HS-27A (cell line): Measurements from ENCODE around the gene ATP1A3.
A peak's percentile ranks its signal among the peaks of the same experiment; 100 is the strongest.

Experiments used
- DNase-seq: peaks from one replicate; pipeline ENCODE4 v3.0.0-alpha.2; 2012; ENCODE audit warnings: low read depth, missing footprints

The ATP1A3 gene

DNA sequence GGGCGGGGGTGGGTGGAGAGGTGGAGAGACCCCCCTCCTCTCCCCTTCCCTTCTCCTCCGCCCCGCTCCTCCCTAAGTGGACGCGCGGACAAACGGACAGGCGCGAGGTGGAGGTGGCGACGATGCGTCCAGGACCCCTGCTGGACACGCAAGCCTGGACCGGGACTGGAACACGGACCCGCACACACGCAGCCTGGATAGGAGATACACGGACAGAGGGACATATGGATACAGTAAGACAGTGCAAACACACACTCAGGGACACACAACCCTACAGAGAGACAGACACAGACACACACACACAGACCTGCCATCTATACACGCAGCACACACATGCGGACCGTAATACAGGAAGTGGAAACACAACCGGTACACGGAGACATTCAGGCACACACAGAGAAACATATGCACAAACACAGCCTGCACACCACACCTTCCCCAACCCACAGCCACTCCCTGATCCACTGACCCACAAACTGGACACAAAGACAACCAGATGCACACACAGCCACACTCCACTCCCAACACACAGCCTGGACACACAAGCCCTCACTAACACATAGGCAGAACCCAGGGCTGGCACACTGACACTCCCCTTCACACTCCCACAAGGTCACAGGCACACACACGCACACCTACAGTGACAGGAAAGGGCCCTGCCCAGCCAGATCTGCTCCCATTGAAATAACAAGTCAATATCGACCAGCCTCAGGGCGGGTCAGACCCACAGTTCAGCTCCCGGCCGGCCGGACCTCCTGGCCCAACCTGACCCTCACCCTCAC, 65.1 kb downstream of the ATP1A3 start:
- DNase-seq = no peak

DNA sequence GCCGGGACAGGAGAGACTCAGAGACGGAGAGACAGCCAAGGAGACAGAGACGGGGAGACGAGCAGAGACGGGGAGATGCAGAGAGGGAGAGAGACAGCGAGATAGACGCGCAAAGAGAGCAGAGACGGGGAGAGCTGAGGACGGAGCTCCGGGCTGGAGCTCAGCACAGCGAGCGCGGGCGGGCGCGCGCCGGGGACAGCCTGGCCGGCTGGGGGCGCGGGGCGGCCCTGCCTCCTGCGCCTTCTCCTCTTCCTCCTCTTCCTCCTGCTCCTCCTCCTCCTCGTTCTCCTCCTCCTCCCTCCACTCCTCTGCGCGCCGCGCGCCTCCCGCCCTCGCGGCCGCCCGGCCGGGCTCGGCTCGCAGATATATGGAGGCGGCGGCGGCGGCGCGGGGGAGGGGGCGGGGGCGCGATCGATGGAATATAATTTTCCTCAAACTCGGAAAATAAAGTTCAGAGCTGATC, 65.8 kb downstream of the ATP1A3 start, which contains the start of gene ERFL:
Gene ERFL, minus strand, starts transcription at position 229 of the 463 bp plus-strand sequence. CDS start 15,530 bp downstream, outside the sequence.
- peak; percentile 64 for DNase-seq

DNA sequence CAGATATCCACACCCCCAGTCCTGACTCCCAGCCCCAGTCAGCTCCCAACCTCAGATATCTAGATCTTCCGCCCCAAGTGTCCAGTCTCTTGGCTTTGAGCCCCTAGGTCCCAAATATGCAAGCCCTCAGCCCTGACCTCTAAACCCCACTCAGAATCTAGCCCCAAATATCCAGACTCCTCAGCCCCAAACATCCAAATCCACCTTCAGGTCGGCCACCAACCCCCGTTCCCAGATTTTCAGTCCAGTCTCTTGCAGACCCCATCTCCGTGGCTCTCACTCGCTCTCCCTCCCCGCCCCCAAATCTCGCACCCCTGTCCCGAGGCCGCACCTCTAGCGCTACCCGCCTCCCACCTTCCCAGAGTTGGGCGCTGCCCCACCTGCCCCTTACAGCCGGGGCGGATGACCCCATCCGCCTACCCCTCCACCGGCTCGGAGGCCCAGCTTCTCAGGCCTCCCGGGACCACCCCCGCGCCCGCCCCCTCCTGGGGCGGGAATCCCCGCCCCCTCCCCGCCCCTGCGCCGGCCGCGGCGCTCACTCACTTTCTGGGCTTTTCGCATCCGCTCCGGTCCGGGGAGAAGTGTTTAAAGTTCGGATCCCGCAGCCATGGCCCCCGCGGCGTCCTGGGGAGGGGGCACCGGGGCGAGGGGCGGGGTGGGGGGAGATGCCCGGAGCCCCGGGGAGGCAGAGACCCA, 66.4 kb downstream of the ATP1A3 start:
- DNase-seq = no peak

DNA sequence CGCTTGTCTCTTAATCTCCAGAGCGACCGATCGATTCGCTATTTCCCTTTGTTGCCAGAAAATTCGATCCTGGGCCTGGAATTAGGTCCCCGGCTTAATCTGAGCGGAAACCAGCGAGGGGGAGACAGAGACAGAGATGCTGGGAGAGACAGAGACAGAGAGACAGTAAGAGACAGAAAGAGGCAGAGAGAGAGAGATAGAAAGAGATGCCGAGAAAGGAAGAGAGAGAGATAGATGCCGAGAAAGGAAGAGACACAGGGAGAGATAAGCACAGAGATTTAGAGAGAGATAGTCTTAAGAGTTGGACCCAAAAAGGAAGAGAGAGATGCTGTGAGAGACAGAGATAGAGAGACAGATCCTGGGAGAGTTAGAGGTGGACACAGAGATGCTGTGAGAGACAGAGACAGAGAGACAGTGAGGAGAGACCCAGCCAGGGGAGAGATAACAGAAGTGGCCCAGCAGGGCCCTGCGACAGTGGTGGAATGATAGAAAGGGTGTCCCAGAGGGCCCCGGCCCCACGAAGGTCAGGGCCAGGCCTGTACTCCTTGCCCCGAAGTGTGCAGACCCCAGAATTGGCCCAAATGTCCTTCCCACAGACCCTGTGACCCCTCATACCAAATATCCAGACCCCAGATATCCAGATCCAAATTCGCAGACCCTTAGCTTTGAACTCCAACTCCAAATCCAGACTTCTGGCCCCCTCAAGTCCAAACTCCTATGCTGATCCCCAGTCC, 67.1 kb downstream of the ATP1A3 start:
- DNase-seq = no peak

DNA sequence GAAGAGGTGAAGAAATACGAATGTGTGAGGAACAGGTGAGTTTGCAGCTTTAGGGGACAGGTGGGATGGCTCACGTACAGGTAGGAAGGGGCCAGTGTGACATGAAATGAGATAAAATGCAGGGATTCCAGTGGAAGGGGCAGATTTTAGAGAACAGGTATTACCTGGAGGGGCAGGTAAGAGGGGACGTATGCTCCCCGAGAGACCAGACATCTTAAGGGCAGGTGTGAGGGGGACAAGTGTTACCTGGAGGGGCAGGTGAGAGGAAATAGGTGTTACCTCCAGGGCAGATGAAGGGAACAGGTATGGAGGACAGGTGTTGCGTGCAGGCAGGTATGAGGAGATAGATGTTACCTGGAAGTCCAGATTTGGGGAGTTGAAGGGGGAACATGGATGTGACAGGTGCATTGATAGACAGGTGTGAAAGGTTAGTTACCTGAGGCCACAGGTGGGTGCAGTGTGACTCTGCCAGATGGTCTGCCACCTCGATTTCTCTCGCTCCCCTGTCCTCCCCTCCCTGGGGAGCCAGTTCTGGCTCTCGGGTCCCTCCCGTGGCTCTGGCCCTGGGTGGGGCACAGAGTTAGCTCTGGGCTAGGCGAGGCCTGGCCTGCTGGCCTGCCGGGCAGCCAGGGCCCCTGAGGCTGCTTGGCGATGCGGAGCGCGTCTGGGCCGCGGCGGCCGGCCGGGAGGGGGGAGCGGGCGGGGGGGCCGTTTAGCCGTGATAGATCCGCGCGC, 67.8 kb downstream of the ATP1A3 start:
- no peak for DNase-seq

DNA sequence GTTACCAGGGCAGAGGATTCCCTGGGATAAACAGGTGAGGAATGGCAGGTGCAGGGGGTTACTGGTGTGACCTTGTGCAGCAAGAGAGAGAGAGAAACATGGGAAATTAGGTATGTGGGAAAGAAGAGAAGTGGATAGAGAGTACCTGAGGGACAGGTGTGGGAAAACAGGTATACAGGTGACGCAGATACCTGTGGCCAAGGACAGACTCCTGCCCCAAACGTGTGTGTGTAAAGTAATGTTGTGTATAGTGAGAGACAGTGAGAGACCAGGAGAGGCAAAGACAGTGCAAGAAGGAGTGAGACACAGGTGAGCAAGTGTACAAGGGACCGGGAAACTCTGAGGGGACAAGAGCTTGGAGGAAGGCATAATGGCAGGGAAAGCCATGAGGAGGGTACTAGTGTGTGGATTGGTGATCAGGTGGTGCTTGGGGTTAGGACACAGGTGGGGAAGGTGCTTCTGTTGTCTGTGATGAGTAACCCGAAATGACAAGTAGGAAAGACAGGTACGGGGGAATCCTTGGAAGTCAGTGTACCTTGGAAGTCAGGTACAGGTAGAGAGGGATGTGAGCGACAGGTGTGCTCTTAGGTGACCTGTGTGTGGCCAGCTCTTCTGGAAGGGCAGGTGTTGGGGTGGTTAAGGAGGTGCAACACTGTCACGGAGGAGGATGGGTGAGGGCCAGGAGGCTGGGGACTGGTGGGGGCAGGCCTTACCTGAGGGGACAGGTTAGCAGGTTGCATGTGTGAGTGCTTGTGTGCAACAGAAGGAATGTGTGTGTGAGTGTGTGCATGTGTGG, 68.6 kb downstream of the ATP1A3 start:
- no peak for DNase-seq

DNA sequence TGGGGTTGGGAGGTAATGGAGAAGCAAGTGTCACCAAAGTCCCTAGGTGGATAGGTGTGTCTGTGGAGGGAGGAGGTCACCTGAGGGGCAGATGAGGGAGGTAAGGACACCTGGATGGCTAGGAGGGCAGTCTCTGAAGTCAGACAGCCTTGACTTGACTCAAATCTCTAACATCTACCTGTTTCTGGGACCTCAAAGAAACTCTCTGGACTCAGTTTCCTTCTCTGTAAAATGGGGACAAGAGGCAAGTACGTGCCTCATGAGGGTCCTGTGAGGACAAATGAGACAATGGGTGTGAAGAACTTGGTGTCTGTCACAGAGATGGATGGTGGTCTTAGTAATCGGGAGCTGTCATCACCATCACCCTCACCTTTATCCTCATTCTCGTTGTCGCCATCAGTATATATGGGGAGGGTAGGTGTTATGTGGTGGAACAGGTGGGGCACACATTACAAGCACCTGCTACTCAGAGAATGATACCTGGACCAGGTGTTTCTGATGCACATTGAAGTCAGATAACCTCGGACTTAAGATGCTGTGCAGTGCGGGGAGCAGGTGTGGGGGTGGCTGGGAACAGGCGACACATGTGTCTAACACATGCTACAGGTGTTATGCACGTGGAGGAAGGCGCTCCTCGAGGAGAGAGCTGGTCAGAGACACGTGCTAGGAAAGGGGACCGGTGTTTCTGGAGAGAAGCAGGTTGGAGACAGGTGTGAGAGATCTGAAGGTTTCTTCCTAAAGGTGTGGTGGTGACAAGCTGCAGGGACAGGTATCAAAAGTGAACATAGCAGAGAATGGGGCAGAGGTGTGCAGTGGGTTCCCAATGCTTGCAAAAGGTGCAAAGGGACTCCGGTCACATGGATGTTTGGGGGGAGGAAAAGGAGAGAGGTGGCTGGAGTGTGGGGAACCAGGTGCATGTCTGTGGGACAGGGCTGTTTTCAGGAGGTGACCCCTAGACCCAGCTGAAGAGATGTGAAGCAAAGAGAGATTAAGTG, 69.6 kb downstream of the ATP1A3 start:
- no peak for DNase-seq

DNA sequence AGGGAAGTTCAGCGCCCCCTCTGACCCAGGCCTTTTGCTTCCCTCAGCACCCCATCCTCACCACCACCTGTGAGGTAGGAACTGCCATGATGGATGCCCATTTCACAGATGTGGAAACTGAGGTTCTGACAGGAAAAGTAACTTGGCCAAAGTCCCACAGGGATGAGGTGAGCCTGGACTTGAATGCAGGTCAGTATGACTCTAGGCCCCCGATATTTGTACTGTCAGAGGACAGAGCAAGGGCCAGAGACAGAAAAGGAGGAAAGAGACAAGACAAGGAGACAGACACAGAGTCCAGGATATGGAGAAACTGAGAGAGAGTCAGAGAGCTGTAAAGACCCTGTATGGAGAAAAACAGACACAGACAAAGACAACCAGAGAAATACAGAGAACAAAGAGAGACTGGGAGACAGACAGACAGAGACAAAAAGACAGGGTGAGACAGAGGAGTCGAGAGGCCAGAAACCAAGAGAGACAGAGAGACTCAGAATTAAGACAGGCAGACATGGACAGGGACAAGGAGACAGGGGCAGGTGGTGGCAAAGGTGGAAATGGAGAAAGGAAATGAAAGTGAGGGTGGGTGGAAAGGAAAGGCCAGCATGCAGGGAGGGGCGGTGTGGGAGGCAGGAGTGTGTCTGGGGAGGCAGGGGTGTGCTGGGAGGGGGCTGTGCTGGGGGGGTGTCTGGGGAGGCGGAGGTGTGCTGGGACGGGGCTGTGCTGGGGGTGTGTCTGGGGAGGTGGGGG, 70.8 kb downstream of the ATP1A3 start:
- no peak for DNase-seq

DNA sequence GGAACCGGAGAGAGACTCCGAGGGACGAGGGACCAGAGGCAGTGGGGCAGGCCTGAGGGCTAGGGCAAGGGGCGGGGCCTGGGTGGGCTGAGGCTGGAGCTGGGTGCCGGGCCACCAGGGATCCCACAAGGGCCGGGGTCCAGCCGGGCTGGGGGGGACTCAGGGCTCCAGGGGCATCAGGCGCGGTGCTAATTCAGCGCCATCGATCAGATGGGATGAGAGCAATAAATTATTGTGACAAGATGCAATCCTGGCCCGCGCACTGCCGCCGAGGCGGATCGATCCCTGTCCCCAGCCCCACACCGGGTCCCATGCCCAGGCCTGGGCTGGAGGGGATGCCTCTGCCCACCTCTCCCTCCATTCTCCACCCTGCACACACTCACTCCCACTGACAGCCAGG, 71.4 kb downstream of the ATP1A3 start:
- DNase-seq = no peak

DNA sequence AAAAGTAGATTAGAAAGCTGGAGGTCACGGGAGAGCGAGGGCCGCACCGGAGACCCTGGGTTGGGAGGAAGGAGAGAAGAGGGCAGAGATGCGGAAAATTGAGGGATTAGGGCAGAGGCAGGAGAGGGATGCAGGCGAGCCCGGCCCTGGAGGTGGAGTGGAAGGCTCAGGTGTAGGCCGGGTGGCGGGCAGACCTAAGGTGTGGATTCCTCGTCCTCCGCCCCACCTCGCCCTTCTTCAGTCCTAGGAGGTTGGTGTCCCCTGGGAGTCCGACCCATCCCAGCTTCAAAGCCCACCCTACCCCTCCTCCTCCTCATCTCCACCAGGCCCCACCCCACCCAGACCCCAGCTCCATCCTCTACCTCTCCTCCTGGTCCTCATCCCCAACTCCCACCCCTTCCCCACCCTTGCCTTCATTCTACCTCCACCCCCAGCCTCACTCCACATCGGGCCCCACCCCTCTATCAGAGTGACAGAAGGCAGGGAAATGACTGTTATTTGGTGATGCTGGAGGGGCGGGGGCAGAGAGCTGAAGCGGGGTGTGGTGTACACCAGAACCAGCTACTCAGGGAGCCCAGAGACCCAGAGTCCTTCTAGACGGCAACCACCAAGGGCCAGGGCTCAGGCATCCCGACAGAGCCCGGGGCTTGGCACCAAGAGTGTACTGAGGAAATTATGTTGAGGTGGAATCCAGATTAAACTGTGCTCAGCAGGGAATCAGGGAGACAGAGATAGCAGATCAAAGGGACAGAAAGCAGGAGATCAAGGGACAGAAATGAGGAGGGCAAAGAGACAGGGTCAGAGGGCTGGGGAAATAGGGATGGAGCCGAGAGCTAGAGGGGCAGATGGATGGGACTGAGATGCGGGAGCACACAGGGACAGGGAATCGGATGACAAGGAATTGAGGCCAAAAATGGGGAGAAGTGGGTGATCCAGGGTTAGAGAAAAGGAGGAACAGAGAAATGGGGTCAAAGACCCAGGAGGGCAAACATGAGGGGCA, 72.2 kb downstream of the ATP1A3 start:
- no peak for DNase-seq

DNA sequence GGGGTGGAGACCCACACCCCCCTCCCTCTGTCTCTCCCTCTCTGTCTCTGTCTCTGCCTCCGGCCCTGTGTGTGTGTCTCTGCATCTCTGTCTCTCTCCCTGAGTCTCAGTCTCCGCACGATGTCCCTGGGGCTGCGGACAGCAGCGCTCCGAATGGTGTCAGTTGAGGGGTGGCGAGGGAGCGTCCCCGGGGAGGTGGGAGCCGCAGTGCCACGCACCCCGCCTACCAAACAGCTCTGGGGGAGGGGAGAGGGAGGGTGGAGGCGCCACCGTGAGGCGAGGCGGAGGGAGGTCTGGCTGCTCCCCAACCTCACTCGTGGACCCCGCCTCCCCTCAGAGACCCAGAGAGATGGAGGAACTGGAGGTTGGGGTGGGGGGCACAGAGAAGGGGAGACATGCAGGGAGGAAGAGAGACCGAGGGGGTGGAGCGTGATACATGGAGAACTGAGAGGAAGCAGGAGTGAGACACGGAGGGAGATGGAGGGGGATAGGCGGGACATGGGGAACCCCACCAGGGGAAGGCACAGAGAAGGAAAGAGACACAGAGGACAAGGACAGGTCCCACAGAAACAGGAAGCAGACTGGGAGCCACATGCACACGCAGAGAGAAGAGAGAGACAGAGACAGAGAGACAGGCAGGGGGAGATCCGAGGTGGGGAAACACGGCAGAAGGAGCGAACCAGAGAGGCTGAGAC, 73.0 kb downstream of the ATP1A3 start:
- no peak for DNase-seq

DNA sequence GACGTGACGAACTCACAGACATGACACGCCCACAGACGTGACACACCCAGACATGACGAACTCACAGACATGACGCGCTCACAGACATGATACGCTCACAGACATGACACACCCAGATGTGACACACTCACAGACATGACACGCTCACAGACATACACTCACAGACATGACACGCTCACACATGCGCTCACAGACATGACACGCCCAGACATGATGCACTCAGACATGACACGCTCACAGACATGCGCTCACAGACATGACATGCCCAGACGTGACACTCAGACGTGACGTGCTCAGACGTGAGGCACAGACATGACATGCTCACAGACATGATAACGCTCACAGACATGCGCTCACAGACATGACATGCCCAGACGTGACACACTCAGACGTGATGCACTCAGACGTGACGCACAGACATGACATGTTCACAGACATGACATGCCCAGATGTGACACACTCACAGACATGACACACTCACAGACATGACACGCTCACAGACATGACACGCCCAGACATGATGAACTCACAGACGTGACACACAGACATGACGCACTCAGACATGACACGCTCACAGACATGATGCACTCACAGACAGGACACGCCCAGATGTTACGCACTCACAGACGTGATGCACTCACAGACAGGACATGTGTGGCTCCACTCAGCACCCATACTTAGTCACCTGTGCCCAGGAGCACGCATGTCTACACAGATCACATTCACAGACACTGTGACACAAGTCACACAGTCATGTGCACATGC, 73.9 kb downstream of the ATP1A3 start:
- no peak for DNase-seq

DNA sequence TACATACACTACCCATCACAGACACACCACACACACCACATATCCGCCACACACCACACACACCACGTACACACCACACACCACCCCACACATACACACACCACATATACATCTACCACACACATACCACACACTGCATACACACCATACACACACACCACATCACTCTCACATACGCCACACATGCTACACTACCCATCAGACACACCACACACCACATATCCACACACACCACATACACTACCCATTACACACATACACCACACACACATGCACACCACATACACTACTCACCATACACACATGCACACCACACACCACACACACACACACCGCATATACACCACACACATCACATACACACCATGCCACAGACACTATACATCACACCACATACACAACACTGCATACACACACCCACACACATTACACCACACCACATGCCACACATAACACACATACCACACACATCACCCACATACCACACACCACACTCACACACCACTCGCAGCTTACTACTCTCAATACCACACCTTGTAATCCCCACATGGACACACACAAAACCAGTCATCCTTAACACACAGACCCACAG, 75.3 kb downstream of the ATP1A3 start:
- no peak for DNase-seq

DNA sequence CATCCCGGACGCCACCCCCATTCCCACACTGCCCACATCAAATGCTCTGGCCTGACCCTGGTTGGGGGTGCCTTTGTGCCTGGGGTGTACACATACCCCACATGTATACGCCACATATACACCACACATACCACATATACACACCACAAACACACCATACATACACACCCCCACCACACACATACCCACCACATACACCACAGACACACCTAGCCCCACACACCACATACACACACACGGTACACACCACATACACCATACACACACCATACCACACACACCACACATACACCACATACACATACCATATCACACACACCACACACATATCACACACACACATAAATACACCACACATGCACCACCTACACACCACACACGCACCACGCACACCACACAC, 75.9 kb downstream of the ATP1A3 start:
- no peak for DNase-seq

DNA sequence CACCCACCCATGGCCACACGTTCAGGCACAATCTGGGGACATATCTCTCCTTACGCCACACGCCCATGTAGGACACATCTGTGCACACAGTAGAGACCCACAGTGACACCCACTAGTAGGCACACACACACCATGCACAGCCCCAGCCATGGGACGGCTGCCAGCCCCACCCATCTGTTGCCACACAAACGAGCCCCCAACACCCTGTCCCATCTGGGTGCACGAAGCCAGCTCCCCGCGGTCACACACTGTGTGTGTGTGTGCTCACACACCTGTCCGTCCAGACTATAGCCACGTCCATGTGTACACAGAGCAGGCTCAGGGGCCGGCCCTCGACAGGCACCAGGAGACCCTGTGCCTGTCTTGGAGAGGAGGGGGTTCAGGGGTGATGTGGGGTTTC, 76.4 kb downstream of the ATP1A3 start:
- no peak for DNase-seq
